Measurements from ENCODE around the gene FNBP1.
A peak's percentile ranks its signal among the peaks of the same experiment; 100 is the strongest.

Gene FNBP1
- 326 reads per million, percentile 96 among the genes with 10 or more reads in this experiment for total RNA-seq

GRCh38 chr9:130042885-130043653 lies at the start of gene FNBP1:
FNBP1 (minus strand) TSS chr9:130043189; CDS start chr9:130042975, 214 bp downstream.
- DNase-seq, result peak; percentile 69

GRCh38 chr9:130090915-130091314 lies 47.9 kb upstream of the FNBP1 start:
- DNase-seq, result no peak

- no peak for DNase-seq
These were observed 46.2 kb upstream of the FNBP1 start for GRCh38 chr9:130089141-130089540.

GRCh38 chr9:130088051-130088450 lies 45.1 kb upstream of the FNBP1 start:
- DNase-seq, result no peak

- no peak for DNase-seq
These were observed 41.3 kb upstream of the FNBP1 start for GRCh38 chr9:130084337-130084736.

- no peak for DNase-seq
These were observed 35.6 kb upstream of the FNBP1 start for GRCh38 chr9:130078547-130078946.

- DNase-seq, result no peak
These were observed 30.4 kb upstream of the FNBP1 start for GRCh38 chr9:130073373-130073772.

GRCh38 chr9:130072515-130073235 lies 29.7 kb upstream of the FNBP1 start:
- DNase-seq, result no peak

- DNase-seq, result no peak
These were observed 26.1 kb upstream of the FNBP1 start for GRCh38 chr9:130069048-130069447.

- no peak for DNase-seq
These were observed 21.6 kb upstream of the FNBP1 start for GRCh38 chr9:130064621-130065020.

- no peak for DNase-seq
These were observed 19.8 kb upstream of the FNBP1 start for GRCh38 chr9:130062750-130063149.

- DNase-seq, result no peak
These were observed 17.3 kb upstream of the FNBP1 start for GRCh38 chr9:130060296-130060695.

- no peak for DNase-seq
These were observed 15.9 kb upstream of the FNBP1 start for GRCh38 chr9:130058887-130059286.

- no peak for DNase-seq
These were observed 15.2 kb upstream of the FNBP1 start for GRCh38 chr9:130058154-130058553.

GRCh38 chr9:130054820-130055219 lies 11.8 kb upstream of the FNBP1 start:
- no peak for DNase-seq

- no peak for DNase-seq
These were observed 11.4 kb upstream of the FNBP1 start for GRCh38 chr9:130054325-130054786.

GRCh38 chr9:130053504-130054324 lies 10.7 kb upstream of the FNBP1 start, which contains the start of gene GPR107:
GPR107 (plus strand) TSS chr9:130053906; CDS start chr9:130053933, 27 bp downstream.
- peak; percentile 68 for DNase-seq

- DNase-seq, result no peak
These were observed 10.1 kb upstream of the FNBP1 start for GRCh38 chr9:130053109-130053503.

- DNase-seq, result no peak
These were observed 8.9 kb upstream of the FNBP1 start for GRCh38 chr9:130051855-130052254.

- DNase-seq, result no peak
These were observed 7.5 kb upstream of the FNBP1 start for GRCh38 chr9:130050462-130050861.

GRCh38 chr9:130049431-130050210 lies 6.6 kb upstream of the FNBP1 start:
- no peak for DNase-seq

Measured in effector CD4-positive, alpha-beta T cell (primary cell).